GM18873 (cell line): ENCODE measurements around the gene YJEFN3.

Source experiments
- ATAC-seq: cut with Tn5 transposase; IDR thresholded peaks from one replicate; pipeline ENCODE4 v1.9.1; 2021; ENCODE audit warnings: mild to moderate bottlenecking, moderate library complexity, moderate number of reproducible peaks; ENCODE audit not compliant: unreplicated experiment, low FRiP score

Gene YJEFN3

GRCh38 chr19:19515642-19516519 is 12.8 kb upstream of the YJEFN3 start, which contains the start of gene NDUFA13:
NDUFA13 (plus strand) TSS chr19:19516225; CDS start chr19:19516239, 14 bp downstream.
- no peak for ATAC-seq

- no peak for ATAC-seq
These were observed 11.5 kb upstream of the YJEFN3 start for GRCh38 chr19:19517235-19517619.

- ATAC-seq: no peak
These were observed 7.7 kb upstream of the YJEFN3 start for GRCh38 chr19:19520989-19521388.

- no peak for ATAC-seq
These were observed 5.5 kb upstream of the YJEFN3 start for GRCh38 chr19:19523177-19523576.

- no peak for ATAC-seq
These were observed 4.7 kb upstream of the YJEFN3 start for GRCh38 chr19:19524053-19524452.

GRCh38 chr19:19525611-19526380 is 2.9 kb upstream of the YJEFN3 start:
- ATAC-seq: no peak

- ATAC-seq: no peak
These were observed 1.9 kb upstream of the YJEFN3 start for GRCh38 chr19:19526581-19527370.

GRCh38 chr19:19527371-19527656 is 1.4 kb upstream of the YJEFN3 start:
- no peak for ATAC-seq

- ATAC-seq: no peak
These were observed 761 bp upstream of the YJEFN3 start for GRCh38 chr19:19527674-19528625.

GRCh38 chr19:19529783-19530422 is 1.2 kb downstream of the YJEFN3 start:
- no peak for ATAC-seq

GRCh38 chr19:19530423-19530804 is 1.7 kb downstream of the YJEFN3 start:
- no peak for ATAC-seq

- no peak for ATAC-seq
These were observed 2.2 kb downstream of the YJEFN3 start for GRCh38 chr19:19530889-19531288.

- ATAC-seq: no peak
These were observed 3.5 kb downstream of the YJEFN3 start for GRCh38 chr19:19531951-19532805.

- no peak for ATAC-seq
These were observed 4.3 kb downstream of the YJEFN3 start for GRCh38 chr19:19532806-19533701.

GRCh38 chr19:19533841-19534240 is 5.1 kb downstream of the YJEFN3 start:
- no peak for ATAC-seq

GRCh38 chr19:19534556-19535265 is 6.0 kb downstream of the YJEFN3 start:
- no peak for ATAC-seq
